ENCODE data around the gene FGF4.

The FGF4 gene, protein sequence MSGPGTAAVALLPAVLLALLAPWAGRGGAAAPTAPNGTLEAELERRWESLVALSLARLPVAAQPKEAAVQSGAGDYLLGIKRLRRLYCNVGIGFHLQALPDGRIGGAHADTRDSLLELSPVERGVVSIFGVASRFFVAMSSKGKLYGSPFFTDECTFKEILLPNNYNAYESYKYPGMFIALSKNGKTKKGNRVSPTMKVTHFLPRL

DNA sequence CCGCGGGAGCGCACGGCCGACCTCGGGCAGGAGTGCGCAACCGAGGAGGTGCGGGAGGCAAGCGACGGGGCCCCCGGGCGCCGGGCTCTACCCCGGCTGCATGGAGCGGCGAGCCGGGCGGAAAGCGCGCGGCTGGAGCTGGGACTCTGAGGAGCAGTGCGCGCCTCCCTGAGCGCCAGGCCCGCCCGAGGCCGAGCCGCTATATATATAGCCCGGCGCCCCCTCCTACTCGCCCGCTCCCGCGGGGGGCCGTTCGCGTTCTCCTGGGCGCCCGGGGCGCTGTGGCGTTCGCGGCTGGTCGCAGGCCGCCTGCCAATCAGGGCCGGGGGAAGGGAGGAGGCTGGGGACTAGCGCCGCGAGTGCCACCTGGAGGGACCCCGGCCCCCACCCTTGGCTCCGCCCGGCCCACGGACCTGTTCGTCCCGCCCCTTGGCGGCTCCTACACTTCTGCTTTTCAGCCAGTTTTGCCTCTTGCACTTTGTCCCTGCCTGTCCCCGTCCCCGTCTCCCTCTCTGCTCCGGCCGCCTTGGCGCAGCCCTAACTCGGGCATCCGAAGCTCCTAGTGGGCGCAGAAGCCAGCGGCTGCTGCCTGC is at the start of gene FGF4:
TSS of gene FGF4 (minus strand) at position 179 of the 593 bp plus-strand sequence. CDS start 257 bp downstream, outside the sequence.
- no peak for DNase-seq

DNA sequence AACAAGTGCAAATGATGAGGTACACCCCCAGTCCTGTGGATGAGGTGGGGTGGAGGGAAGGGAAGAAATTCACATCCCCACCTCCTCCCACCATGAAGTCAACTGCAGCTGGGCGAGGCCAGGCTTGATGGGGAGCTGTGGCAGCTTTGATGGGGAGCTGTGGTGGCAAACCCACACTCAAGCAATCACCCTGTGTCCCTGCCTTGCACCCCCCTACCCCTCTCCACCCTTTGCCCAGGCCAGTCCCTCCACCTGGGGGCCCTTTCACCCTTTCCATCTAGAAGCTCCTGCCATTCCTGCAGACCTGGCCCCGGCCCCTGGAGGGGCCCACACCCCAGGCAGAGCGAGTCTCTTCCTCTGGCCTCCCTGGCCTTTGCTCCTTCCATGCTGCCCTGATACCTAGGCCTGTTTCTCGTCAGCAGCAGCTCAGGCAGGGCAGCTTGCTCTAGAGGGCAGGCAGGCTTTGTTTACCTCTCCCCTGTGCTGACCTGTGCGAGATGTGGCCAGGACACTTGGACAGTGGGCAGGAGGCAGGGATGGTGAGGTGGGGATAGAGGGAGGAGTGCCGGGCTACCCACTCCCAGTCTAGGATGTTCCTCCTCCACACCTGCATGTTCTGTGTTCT is 48.6 kb upstream of the FGF4 start:
- DNase-seq = no peak

DNA sequence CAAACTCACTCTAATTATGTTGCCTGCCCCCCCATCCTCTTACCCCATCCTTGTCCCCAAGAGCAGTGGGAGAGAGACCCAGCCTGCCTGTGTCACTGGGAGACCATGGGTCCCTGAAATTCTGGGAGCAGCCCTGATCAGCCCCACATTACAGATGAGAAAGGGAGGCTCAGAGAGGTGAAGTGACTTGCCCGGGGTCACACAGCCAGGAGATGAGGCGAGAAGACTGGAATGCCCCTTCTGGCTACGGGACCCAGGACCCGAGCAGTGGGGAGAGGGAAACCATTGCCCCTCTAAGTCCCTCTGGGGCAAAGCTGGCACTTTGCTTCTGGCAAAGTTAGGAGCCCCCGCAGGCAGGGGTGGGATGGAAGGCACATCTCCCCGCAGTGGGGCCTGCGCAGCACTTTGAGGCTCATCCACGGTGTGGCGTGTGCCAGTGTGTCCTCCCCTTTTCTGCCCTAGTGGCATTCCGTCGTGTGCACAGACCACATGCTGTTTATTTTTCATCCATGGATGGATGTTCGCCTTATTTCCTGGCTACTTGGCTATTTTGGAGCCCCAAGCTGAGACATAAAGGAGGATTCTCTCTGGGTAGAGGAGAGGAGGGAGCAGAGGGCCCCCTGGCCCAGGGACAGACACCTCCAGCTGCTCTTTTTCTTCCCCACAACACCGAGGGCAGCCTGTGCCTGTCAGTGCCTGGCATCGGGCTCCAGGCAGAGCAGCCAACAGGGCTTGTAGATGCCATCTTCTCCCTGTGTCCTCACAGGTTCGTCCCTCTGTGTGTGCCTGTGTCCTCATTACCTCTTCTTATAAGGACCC is 47.7 kb upstream of the FGF4 start:
- no peak for DNase-seq

DNA sequence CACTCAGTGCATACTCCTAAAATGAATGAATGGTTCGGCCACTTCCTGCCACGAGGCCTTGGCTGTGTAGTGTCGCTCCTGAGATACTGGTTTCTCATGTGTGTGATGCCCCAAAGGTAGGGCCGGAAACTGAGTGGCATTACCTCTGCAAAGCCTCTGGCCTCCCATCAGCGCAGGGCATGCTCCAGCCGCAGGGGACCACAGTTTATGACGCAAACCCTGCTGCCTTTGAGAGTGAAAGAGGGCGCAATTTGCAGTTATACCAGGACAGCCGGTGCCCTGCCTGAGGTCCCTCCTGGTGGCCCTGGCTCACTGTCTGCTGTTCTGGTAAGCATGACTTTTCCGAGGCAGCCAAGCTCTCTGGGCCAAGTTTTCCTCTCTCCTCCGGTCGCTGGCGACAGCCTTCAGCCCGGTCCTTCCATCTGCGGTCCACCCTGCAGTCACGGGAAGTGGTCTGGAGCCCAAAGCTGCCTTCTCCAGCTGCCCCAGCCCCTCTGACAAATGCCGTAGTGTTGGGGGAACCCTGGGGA is 46.4 kb upstream of the FGF4 start:
- DNase-seq = no peak

DNA sequence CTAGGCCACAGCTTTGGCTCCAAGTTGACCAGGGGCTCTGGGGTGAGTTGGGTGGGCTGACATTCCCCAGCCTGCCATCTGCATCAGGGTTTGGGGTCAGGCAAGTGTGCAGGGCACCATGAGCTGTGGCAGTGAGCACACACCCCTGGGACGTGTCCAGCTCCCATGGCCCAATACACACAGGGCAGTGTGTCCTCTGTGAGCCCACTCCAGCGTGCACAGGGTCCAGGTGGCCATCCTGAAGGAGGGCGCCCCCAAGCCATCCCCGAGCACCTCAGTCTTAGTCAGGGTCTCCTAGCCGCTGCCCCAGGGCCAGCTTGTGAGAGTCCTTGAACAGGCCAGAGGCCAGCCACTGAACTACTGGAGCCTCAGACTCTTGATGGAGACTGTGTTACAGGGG is 45.3 kb upstream of the FGF4 start:
- DNase-seq = no peak

DNA sequence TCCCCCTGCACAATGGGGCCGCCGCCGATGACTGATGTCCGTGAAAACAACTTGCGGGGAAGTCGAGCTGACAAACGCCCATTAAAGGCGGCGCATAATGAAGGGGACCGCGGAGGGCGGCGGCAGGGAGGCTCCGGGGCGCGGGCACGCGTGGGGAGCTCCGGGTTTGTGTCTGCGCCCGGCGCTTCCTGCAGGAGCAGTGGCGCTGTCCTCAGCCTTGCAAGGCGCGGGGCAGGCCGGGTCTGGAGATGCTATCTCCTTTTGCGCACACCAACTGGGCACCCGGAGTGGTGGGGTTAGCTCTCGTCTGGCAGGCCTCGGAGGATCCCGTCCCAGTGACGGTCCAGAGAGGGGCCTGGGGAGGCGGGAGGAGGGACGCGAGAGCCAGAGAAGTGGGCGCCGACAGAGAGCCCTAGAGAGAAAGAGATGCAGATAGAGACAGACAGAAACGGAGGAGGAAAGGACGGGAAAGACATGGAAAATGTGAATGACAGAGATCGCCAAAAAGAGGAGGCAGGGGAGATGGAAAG is 44.5 kb upstream of the FGF4 start:
- DNase-seq = no peak

DNA sequence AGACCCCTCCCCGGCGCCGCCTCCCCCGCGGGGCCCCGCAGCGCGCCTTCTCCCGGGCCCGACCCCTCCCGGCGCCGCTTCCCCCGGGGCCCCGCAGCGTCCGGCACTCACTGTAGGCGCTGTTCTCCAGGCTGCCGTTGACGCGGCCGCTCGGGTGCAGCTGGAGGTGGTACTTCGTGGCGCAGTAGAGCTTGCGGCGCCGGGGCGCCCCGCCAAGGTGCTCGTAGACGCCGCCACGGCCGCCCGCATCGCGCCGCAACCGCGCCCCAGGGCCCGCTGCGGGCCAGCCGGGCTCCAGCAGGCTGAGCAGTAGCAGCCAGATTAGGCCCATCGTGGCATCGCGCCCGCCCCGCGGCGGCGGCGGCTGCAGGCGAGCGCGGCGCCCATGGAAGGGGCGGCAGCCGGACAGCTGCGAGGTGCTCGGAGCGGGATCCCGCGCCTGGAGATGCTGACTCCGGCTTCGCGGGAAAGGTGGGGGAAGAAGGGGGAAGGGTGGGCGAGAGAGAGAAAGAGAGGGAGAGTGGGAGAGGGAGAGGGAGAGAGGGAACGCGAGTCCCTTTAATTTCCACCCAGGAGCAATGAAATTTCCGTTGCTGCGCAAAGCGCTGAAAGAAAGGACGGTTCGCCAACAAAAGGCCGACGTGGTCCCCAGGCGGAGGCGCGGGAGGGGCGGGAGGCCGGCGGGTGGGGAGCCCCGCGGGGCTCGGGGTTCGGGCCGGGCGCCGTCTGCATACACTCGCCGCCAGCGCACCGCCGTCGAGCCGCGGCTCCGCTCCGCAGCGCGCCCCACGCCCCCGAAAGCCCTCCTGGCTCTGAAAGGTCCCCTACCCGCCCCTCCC is 43.7 kb upstream of the FGF4 start, which contains the start of gene FGF3:
TSS of gene FGF3 (minus strand) at position 814 of the 839 bp plus-strand sequence. CDS start at position 331, 483 bp downstream.
- DNase-seq = no peak

DNA sequence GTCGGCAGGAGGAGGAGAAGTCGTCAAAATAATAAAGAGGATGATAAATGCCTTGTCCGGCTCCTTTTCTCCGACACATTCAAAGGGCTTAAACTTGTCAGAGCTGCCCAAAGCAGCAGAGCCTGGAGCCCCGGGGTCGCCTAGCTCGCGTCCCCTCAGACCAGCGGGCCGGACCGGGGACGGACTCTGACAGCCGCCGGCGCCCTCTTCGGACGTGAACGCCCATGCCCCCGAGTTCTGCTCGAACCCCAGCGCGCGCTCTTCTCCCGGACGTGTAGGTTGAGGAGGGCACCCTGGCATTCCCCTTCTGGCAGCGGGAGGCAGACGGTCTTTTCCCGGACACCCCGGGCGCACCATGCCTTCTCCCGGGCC is 43.1 kb upstream of the FGF4 start:
- no peak for DNase-seq

DNA sequence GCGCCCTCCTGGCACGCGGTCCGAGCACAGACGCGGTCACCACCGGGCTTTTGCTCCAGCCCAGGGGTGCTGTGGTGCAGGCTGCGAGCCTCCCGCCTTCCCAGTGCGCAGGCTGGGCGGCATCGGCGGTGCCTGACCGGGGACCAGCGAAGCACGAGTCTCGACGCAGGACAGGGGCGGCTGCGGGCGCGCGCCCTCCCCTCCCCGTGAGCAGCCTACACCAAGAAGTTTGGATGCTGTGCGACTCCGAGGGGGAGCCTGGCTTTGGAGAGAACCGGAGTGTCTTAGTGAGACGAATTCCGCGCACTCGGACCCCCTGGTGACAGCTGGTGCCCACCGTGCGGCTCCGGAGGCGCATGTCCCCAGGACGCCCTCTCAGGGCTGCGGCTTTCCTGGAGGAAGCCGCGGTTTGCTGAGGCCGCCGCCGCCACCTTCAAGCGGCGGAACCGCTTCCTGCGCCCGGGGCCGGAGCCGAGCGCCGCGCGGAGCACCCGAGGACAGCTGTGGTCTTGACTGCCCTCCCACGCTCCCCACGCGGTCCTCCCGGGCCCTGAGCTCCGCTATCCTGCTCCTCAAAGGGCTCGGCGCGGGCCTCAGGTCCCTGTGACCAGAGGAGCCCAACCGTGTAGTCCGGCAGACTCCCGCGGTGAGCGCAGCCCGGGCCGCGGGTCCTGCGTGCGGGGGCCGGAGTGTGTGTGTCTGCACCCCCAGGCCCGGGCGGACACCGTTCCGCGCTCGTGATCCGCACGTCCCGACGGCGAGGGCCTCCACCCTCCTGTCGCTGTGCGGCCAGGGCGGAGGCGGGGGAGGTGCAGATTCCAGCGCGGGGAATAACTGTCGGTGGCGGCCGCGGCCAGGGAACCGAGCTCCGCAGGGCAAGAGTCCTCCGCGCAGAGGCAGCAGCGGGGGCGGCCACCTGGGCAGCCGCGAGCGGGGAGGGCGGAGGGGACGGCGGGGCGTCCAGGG is 42.4 kb upstream of the FGF4 start:
- no peak for DNase-seq

DNA sequence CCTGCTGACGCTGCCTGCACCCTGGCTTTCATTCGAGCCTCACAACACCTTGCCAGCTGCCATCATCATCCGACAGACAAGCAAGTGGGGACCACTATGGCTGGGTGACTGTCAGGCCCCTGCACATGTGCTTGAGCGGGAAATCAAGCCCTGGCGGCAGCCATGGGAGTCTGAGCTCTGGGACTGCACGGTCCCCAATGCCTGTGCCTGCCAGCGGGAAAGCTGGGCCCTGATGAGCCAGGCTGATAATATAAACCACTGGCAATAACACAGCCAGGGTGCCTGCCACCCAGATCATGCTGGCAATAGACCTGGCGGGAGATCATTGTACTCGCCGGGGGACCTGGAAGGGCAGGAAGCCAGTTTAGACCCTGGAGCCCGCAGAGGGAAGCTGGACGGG is 41.5 kb upstream of the FGF4 start:
- DNase-seq = no peak

DNA sequence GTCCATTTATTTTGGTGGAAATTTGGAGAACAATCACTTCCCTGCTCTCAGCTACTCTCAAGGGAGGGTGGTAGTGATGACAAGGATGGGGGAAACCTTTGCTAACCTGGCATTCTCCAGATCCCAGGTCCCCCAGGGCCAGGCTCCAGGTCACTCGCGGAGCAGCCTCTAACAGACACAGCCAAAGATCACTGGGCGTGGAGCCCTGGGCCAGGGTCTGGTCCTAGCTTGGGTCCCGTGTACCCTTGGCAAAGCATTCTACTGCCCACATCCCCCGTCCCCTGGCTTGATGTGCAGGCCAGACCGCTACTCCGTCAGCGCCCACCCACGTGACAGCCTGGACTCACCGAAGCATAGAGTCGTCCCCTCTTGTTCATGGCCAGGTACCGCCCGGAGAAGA is 40.8 kb upstream of the FGF4 start:
- DNase-seq = no peak

DNA sequence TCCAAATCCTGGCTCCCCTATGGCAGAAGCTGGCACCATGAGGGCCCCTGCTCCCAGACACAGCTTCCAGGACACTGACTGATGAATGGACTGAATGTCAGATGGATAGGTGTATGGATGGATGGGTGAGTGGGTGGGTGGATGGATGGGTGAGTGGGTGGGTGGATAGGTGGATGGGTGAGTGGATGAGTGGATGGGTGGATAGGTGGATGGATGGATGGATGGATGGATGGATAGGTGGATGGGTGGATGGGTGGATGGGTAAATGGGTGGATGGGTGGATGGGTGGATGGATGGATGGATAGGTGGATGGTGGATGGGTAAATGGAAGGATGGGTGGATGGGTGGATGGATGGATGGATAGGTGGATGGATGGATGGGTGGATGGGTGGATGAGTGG is 39.8 kb upstream of the FGF4 start:
- DNase-seq = no peak

DNA sequence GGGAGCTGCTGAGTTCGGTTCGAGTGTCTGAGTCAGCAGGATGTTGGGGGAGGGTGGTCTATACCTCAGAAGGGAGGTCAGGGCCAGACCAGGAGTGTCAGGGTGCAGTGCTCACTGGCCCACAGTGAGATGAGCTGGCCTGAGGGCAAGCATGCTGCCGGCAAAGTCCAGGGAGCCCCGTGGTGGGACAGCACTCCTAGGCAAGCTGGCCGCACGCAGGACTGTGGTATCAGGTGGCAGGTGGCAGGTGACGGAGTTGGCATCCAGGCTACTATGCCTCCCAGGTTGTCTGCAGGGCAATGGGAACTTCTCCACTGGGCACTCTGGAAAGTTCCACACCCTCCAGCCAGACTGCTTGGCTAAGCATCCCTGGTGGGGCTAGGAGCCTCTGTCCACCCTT is 39.3 kb upstream of the FGF4 start:
- DNase-seq = no peak

DNA sequence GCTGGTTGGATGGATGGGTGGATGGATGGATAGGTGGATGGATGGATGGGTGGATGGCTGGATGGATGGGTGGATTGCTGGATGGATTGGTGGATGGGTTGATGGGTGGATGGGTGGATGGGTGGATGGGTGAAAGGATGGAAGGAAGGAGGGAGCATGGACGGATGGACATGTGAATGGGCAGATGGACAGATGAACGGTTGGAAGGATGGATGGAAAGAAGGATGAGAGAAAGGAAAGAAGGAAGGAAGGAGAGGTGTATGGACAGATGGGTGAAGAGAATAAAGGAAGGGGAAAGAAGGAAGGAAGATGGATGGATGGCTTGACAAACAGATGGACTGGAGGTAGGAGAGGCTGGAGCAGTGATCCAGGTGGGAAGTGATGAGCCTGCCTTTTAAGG is 38.7 kb upstream of the FGF4 start:
- DNase-seq = no peak

DNA sequence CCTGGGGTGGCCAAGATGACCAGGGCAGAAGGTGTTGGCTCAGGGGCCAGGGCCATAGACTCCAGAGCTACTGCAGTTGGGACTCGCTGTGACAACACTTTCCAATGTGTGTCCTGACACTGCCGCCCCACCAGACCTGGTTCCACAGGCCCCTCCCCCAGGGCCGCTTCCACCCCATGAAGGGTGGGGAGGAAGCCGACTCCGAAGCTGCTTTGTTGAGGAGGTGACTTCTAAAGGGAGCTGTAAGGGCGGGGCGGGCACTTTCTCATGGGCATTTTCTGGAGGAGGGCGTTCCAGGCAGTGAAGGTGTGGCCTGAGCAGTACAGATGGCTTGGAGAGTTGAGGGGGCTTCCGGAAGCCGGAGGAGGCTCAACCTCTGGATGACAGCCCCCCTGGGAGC is 37.8 kb upstream of the FGF4 start:
- DNase-seq = no peak

DNA sequence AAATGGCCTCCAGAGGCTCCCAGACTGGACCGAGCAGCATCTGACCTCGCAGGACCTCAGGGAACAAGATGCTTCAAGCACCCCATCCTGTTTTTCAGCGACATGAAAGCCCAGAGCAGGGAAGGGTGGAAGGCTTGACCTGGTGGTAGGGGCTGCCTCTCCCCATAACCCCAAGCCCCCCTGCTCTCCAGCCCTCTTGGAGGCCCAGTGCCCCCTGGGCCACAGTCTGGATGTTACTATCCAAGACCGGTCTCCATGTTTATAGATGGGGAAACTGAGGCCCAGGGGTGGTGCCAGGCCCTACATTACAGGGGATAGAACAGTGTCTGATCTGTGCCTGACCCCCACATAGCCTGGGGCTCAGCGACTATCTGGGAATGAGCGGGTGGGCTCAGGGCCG is 37.1 kb upstream of the FGF4 start:
- no peak for DNase-seq

DNA sequence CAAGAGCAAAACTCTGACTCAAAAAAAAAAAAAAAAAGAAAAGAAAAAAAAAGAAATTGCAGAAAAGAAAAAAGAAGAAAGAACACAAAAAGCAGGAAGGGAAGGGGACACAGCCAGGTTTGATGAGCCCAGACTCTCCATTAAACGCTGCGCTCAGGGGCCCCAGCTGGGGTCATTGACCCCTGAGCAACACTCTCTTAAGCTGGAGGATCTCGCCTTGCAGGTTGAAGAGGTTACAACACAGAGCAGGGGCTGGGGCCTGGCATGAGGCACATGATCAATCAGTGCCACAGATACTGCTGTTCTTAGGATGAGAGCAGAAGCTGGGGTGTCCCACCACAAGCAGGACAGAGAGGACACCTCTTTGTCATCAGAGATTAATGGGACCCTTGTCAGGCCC is 36.3 kb upstream of the FGF4 start:
- no peak for DNase-seq

DNA sequence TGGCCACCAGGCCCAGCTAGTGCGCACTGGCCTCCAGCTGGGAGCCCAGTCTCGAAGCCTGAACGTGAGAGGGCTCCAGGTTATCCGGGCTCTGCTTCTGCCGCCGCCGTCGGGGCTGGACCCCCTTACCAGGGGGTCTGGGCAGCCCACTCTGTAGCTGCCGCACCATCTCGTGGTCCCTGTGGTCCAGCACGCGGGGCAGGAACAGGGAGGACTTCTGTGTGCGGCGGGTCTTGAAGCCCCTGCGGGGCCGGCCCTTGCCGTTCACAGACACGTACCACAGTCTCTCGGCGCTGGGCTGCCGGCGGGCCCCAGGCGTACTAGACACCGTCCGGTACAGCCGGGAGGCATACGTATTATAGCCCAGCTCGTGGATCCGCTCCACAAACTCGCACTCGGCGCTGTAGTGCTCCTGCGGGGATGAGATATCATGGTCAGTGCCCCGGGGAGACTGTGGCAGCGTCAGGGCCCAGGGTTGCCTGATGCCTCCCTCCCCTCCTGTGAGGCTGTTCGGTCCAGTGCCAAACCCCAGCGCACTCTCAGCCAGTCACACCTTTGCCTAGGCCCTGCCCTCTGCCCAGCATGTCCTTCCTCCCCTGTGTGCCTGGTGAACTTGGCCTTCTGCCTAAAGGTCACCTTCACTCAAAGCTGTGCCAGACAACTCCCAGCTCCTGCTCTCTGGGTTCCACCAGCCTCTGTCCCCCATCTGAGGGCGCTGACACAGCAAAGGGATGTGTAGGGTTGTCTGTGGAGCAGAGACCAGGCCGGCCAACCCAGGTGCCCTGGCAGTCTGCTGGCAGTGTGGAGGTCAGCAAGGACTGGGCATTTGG is 35.4 kb upstream of the FGF4 start:
- DNase-seq = no peak

DNA sequence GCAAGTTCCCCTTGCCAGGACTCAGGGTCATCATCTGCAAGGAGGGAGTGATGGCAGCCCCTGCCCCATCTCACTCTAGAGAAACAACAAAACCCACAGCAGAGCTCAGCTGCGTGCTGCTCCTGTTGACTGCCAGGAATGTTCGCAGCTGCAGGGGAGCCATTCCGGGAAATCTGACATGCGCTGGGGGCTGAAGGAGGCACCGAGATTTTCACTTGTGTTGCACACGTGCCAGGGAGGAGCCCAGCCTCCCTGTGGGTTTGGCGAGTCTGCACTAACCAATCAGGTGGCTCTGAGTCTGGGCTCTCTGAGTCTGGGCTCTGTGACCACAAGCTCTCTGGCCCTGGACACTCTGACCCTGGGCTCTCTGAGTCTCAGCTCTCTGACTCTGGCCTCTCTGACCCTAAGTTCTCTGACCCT is 33.5 kb upstream of the FGF4 start:
- DNase-seq = no peak
